Stimulated activated CD4-positive, alpha-beta T cell treated with anti-CD3 and anti-CD28 coated beads, Interleukin-1b, Interleukin-23, amount 100 ng/mL, for 48 hours (primary cell): ENCODE measurements around the gene SDR39U1.
A peak's percentile ranks its signal among the peaks of the same experiment; 100 is the strongest.
"Not testable (repeated sequence)": the region's sequence is repeated elsewhere in the genome, so short reads cannot be mapped to it uniquely, and the experiment has no call there.

Experiments
- DNase-seq: peaks from one replicate; pipeline ENCODE4 v3.0.0-alpha.2; 2020

Gene SDR39U1, protein sequence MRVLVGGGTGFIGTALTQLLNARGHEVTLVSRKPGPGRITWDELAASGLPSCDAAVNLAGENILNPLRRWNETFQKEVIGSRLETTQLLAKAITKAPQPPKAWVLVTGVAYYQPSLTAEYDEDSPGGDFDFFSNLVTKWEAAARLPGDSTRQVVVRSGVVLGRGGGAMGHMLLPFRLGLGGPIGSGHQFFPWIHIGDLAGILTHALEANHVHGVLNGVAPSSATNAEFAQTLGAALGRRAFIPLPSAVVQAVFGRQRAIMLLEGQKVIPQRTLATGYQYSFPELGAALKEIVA

DNA sequence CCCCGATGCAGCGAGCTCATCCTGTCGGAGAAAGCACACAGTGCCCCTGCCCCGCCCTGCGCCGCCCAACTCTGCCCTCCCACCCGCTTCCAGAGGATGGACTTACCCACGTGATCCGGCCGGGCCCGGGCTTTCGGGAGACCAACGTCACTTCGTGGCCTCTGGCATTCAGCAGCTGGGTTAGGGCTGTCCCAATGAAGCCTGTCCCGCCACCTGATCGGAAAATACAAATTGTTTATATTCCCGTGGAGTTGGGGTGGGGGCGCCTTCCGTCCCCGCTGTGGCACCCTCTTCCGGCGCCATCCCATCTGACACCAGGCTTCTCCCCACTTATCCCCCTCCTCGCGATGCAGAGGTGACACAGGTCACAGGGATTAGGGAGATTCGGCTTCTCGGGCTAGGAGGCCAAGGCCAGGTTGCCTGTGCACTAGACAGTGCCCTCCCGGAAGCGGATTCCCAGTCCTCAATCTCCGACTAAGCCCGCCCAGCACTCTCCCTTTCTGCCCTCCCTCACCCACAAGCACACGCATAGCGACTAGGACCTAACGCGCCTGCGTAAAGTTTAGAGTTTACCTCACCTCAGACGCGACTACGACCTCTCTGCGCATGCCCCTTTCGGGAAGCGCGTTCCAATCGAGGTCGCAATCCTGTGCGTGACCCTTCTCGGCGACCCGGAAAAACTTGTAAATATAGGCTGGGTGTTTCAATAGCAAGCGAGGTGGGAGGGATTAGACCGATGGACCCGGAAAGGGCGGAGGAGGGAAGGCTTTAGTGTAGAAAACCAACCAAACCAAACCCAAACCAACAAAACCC, at the start of gene SDR39U1:
SDR39U1 (minus strand) TSS at position 537 of the 813 bp plus-strand sequence; CDS start at position 530, 7 bp downstream.
- DNase-seq, result peak; percentile 97

DNA sequence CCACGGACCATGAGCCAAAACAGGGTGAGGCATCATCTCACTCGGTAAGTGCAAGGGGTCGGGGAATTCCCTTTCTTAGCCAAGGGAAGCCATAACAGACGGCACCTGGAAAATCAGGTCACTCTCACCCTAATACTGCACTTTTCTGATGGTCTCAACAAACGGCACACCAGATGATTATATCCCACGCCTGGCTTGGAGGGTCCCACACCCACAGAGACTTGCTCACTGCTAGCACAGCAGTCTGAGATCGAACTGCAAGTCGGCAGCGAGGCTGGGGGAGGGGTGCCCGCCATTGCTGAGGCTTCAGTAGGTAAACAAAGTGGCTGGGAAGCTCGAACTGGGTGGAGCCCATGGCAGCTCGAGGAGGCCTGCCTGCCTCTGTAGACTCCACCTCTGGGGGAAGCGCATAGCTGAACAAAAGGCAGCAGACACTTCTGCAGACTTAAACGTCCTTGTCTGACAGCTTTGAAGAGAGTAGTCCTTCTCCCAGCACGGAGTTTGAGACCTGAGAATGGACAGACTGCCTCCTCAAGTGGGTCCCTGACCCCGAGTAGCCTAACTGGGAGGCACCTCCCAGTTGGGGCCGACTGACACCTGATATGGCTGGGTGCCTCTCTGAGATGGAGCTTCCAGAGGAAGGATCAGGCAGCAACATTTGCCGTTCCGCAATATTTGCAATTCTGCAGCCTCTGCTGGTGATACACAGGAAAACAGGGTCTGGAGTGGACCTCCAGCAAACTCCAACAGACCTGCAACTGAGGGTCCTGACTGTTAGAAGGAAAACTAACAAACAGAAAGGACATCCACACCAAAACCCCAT, 49.2 kb upstream of the SDR39U1 start:
- not testable (repeated sequence) for DNase-seq

DNA sequence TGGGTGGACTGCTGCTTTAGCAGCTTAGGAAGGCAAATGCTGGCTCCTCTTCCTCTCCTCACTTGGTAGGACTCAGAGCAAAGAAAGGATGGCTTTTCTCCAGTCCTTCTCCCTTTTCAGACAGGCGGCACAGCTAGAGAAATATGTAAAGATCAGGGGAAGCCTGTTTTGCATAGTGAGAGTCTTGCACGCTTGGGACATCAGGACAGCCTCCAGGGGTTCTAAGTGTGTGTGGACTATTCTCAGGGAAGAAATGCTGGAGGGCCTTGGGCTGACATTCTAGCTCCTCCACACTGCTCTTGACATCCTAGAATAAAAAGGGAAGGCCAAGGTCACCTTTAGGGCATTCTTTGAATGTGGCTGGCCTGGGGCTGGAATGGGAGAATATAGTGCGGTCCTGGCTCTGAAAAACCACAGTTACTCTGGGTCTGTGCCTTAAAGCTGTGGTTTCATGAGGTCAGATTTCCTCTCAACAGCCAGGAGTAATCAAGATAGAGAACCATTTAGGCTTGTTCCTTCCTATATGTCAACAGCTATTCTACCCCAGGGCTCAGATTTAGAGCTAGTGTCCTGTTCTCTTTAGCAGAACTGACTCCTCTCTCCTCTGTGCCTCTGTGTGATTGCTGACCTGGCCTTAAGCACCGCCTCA, 41.2 kb upstream of the SDR39U1 start:
- DNase-seq, result no peak

DNA sequence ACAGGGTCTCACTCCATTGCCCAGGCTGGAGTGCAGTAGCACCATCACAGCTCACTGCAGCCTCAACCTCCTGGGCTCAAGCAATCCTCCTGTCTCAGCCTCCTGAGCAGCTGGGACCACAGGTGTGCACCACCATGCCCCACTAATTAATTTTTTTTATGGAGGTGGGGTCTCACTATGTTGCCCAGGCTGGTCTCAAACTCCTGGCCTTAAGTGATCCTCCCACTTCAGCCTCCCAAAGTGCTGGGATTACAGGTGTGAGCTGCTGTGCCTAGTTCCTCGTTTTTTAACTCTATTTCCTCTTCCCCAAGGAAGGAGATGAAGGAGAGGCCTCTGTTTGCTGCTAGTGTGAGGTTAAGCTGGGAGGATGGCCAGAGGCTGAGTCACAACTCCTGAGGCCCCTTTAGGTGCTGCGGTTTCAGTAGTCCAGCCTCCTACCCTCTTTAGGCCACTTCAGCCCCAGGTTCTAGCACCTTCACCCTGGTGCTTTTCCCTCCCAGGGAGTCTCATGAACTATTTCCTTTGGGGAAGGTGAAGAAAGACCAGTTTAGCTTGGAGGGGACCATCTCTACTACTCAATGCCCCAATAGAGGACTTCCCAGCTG, 40.2 kb upstream of the SDR39U1 start:
- DNase-seq, result not testable (repeated sequence)

DNA sequence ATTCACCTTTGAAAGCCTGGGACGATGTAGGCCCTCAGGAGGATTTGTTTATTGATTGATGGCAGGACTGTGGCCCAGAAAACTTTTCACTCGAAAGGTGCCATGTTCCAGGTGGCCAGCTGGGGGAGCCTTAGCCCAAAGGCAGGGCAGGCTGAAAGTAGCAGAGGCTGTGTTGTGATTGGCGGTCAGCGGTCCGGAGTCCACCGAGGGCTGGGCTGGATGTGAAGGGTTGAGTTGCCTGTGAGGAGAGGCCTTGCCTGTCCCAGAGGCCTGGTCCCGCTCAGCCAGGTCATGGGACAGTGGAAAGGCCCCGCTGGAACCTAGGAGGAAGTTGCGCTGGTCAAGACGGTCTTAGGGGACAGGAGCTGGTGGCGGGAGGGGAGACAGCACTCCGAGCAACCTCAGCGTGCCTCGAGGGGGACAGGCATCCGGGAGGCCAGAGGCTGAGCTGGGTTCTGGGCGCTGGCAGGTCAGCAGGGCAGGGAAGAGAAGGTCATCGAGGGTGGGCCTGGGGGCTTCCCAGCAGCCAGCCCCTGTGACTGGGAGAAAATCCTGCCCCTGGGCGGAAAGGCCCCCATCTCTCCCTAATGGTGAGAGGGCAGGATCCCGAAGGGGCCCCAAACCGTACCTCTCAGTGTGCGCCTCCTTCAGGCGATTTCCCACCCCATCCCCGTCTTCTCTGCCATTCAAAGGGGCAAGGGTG, 39.2 kb upstream of the SDR39U1 start:
- peak; percentile 62 for DNase-seq

DNA sequence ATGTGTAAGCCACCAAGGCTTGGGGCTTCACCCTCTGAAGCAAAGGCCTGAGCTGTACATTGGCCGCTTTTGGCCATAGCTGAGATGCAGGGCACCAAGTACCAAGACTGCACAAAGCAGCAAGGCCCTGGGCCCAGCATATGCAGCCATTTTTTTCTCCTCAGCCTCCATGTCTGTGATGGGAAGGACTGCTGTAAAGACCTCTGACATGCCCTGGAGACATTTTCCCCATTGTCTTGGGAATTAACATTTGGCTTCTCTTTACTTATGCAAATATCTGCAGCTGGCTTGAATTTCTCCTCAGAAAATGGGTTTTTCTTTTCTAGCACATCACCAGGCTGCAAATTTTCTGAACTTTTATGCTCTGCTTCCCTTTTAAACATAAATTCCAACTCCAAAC, 37.4 kb upstream of the SDR39U1 start:
- not testable (repeated sequence) for DNase-seq

DNA sequence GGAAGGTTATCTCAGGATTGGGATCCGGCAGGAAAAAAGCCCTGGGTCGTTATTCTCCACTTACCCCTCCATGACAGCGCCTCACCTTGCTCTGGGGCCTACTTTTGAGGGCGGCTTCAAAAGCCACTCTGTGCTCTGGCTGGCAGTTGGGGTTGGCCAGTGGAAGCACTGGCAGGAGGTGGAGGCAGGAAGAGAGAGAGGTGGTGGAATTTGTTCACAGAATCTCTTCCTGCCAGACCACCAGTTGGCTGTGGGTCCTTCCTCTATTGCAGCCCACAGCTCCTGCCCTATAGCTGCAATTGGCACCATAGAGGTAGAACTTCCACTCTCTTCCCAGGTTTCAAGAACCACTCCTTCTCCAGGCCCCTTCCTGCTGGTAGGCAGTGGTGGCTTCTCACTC, 32.7 kb upstream of the SDR39U1 start:
- no peak for DNase-seq

DNA sequence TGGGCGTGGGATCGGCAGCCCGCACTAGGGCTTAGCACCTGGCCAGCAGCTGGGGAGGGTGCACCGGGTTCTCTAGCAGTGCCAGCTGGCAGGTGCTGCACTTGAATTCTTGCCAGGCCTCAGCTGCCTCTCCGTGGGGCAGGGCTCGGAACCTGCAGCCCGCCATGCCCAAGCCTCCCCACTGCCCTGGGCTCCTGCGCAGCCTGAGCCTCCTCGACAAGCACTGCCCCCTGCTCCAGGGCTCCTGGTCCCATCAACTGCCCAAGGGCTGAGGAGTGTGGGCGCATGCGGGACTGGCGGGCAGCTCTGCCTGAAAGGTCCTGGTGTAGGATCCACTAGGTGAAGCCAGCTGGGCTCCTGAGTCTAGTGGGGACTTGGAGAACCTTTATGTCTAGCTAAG, 30.6 kb upstream of the SDR39U1 start:
- no peak for DNase-seq

DNA sequence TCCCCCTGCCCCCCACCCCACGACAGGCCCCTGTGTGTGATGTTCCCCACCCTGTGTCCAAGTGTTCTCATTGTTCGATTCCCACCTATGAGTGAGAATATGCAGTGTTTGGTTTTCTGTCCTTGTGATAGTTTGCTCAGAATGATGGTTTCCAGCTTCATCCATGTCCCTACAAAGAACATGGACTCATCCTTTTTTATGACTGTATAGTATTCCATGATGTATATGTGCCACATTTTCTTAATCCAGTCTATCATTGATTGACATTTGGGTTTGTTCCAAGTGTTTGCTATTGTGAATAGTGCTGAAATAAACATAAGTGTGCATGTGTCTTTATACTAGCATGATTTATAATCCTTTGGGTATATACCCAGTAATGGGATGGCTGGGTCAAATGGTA, 27.9 kb upstream of the SDR39U1 start:
- not testable (repeated sequence) for DNase-seq

DNA sequence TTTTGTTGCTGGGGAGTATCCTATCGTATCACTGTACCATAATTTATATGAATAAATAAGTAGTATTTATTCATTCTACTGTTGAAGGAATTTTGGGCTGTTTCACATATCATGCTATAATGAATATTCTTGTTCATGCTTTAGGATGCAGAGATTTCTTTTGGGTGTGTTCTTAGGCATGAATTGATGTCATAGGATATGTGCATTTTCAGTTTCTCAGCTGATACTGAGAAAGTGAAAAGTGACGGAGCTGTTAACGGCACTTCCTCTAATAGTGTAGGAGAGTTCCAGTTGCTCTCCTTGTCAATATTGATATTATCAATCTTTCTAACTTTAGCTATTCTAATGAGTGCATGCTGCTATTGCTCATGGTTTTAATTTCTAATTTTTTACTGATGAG, 23.2 kb upstream of the SDR39U1 start:
- no peak for DNase-seq

DNA sequence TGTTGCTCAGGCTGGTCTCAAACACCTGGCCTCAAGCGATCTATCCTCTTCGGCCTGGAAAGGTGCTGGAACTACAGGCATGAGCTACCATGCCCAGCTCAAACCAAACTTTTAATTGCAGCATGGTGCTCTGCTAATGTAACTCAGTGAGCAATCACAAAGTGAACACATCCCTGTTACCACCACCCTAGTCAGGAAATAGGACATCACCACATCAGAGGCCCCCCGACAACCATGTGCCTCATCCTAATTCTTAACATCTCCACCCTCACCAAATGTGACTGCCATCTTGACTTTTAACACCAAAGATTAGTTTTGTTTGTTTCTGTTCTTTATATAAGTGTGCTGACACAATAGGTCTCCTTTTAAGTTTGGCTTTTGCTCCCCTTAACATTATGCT, 22.8 kb upstream of the SDR39U1 start:
- no peak for DNase-seq

DNA sequence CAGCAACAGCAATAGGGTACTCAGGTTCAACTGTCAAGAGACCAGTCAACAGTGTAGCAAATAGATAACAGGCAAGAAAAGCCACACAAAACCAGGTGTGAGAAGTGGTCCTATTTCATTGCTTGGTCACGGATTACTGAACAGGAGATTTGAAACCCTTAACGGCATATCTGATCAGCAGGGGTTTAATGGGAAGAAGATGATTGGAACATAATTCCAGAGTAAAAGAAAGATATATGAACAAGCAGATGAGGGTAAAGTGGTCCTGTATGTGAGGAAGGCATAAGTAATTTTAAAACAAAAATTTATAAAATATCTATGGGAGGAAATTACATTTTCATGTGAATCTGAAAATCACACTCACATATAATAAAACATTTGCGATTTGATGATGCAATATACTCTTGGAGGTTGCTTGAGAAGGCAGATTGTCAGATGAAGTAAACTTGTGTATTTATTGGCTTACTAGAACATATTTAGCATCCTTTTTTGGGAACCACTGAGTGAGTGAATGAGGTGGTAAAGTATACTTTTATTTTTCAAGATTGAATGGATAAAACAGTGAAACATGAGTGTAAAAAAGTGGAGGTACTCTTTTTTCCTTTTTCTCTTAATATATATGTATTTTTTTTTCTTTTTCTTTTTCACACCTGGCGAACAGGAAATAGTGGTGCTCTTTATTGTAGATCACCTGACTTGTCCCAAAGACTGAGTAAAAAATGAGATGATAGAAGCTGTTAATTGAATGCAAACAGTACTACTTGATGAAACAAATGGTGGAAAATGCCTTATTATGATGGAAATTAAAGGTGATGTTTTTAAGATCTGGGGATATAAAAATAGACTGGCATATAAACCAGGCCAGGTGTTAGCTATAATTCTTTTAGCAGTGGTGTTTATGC, 21.6 kb upstream of the SDR39U1 start:
- DNase-seq, result no peak

DNA sequence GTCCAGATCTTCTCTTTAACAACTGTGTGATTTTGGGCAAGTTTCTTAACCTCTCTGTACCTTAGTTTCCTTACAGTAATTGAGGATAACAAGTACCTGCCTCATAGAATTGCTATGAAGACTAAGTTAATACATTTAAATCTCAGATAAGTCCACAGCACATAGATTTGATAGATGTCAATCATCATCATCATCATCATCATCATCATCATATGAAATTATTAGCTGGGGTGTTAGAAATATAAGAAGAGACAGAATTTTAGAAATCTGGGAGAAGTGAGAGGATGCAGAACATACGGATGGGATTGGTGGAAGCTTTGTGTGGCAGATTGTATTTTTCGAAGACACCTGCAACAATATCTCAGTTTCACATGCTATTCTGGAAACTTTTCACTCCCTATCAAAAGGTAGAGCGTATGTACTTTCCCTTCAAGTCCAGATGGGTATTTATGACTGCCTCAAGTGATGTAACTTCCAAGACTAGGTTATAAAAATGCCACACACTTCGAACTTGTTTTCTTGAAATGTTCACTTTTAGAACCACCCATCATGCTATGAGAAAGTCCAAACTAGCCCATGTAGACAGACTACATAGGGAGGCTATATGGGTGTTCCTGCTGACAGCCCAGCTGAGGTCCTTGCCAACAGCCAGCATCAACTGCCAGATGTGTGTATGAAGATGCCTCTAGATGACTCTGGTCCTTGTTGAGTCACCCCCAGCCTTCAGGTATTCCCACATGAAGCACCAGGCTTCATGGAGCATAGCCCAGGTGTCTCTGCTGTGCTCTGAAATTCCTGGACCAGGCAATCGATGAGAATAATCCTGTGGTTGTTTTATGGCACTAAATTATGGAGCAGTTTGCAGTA, 20.7 kb upstream of the SDR39U1 start:
- no peak for DNase-seq

DNA sequence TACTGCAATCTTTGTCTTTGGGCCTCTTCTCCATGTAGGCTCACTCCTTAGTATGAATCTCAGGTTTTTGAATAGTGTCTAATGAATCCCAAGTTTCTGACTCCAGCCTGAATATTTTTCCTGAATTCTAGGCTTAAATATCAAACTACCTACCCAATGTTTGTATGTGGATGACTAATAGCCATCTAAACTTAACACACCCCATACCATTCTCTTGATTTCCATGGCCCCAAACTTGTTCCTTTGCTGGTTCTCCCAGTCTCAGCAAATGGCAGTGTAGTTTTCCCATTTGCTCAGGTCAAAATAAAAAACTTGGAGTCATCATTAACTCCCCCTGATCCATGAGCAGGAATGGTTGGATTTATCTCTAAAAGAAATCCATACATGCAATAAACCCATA, 18.8 kb upstream of the SDR39U1 start:
- DNase-seq, result no peak

DNA sequence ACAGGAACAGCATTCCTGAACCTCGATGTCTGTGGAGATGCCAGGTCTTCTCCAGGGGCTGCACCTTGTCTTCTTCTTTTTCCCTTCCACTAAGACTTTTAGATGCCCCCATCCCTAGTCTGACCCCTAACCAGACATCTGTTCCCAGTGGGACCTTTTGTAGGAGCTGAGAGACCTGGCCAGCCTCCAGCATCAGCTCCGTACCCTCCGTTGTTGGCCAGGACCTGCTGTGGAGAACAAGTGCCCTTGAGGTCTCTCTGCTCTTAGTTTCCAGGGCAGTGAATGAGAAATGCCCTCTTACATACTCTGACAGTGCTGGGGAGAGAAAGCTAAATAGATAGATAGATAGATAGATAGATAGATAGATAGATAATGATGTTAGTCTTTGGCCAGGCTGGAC, 16.8 kb upstream of the SDR39U1 start:
- DNase-seq, result no peak

DNA sequence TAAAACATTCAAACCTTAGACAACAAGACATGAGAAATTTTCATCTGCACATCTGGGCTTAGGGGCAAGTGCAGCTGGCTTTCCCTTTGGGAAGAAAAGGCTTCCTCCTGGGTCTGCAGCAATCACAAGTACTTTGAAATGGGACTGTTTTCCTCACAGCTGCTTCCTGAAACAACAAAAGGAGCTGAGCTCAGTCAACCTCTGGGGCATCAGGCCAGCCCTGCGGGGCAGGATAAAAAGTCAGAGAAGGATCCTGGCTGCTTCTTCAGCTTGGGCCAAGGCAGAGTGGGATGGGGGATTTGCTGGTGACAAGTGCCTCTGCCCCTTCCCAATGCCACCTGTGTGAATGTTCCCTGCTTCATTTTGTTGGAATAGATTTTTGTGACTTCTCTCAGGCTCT, 16.2 kb upstream of the SDR39U1 start:
- DNase-seq, result no peak

DNA sequence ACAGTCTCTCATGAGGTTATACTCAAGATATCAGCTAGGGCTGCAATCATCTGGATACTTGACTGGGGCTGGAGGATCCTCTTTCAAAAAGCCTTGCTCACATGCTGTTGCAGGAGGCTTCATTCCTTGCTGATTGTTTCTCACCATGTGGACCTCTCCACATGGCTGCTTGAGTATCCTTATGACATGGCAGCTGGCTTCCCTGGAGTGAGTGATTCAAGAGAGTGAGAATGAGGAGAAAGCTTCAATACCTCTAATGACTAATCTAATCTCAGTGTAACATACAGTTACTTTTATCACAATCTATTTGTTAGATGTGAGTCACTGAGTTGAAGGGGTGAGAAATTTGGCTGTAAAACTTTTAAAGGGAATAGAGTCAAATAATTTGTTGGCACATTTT, 14.4 kb upstream of the SDR39U1 start:
- peak; percentile 32 for DNase-seq

DNA sequence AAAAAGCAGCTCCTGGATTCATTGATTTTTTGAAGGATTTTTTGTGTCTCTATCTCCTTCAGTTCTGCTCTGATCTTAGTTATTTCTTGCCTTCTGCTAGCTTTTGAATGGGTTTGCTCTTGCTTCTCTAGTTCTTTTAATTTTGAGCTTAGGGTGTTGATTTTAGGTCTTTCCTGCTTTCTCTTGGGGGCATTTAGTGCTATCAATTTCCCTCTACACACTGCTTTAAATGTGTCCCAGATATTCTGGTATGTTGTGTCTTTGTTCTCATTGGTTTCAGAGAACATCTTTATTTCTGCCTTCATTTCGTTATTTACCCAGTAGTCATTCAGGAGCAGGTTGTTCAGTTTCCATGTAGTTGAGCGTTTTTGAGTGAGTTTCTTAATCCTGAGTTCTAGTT, 8.3 kb upstream of the SDR39U1 start:
- not testable (repeated sequence) for DNase-seq

DNA sequence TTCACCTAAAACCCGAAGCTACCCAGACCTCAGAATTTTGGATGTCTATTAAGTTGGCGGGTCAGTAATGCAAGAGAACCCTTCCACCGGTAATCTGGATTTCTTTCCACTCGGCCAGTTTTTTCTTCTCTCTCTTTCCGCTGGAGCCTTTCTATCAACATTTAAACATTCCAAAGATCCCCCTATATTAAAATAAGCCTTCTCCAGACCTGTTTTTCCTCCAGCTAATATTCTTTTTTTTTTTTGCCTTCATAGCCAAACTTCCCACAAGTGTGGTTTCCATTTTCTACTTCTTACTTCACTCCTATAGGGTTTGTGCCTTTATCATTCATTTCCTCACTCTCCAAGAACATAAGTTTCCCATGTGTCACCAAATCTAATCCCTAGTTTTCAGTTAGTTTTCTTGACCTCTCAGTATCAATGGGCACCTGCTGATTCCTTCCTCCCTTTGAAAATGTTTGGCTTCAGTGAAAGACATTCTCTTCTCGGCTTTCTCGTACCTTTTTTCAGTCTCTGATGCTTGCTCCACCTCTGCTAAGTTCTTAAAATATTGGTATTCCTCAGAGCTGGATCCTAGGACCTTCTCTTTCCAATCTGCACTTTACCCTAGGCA, 583 bp upstream of the SDR39U1 start:
- no peak for DNase-seq
